ENCODE results near the gene LSM14A.

DNA sequence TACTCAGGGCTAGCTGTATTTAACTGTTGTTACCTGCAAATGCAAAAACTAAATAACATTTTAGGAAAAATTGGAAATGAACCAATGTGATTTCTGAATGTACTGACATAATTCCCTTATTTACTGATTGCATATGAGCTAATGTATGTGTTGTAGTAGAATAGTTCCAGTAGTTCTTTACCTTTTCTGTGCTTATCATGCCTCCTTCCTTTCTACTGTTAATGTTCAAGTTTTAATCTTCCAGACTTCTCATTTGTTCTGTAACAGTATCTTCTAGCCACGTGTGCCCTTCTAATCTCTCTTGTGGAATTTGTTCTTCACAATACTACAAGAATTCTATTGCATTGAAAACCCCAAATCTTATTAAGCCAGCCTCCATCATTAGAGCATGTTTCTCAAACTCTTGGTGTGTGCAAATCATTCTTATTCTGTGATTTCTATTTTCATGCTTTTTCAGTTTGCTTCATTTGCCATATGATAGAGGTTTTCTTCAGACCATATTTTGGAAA, 17.7 kb downstream of the LSM14A start:
- TF ChIP-seq, protein P1, sequence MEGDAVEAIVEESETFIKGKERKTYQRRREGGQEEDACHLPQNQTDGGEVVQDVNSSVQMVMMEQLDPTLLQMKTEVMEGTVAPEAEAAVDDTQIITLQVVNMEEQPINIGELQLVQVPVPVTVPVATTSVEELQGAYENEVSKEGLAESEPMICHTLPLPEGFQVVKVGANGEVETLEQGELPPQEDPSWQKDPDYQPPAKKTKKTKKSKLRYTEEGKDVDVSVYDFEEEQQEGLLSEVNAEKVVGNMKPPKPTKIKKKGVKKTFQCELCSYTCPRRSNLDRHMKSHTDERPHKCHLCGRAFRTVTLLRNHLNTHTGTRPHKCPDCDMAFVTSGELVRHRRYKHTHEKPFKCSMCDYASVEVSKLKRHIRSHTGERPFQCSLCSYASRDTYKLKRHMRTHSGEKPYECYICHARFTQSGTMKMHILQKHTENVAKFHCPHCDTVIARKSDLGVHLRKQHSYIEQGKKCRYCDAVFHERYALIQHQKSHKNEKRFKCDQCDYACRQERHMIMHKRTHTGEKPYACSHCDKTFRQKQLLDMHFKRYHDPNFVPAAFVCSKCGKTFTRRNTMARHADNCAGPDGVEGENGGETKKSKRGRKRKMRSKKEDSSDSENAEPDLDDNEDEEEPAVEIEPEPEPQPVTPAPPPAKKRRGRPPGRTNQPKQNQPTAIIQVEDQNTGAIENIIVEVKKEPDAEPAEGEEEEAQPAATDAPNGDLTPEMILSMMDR (conservative IDR thresholded peaks at IDR 0.05 in 1 of 2, IDR thresholded peaks at IDR 0.05 in 1 of 2; ENCODE audit: low read depth in 1 of 2, low read length in 2 of 2) = no peak
- TF ChIP-seq EZH2 (IDR thresholded peaks at IDR 0.05; ENCODE audit: low read length, missing control alignments) = no peak
